GM15510 (cell line): ENCODE measurements around the gene DOK4.

Experiments used
- POLR2A ChIP-seq: IDR thresholded peaks from 3 replicates; pipeline ENCODE4 v1.6.1; 2011; ENCODE audit warnings: borderline replicate concordance; ENCODE audit not compliant: insufficient read length; ENCODE audit errors: extremely low read depth

Gene DOK4

DNA sequence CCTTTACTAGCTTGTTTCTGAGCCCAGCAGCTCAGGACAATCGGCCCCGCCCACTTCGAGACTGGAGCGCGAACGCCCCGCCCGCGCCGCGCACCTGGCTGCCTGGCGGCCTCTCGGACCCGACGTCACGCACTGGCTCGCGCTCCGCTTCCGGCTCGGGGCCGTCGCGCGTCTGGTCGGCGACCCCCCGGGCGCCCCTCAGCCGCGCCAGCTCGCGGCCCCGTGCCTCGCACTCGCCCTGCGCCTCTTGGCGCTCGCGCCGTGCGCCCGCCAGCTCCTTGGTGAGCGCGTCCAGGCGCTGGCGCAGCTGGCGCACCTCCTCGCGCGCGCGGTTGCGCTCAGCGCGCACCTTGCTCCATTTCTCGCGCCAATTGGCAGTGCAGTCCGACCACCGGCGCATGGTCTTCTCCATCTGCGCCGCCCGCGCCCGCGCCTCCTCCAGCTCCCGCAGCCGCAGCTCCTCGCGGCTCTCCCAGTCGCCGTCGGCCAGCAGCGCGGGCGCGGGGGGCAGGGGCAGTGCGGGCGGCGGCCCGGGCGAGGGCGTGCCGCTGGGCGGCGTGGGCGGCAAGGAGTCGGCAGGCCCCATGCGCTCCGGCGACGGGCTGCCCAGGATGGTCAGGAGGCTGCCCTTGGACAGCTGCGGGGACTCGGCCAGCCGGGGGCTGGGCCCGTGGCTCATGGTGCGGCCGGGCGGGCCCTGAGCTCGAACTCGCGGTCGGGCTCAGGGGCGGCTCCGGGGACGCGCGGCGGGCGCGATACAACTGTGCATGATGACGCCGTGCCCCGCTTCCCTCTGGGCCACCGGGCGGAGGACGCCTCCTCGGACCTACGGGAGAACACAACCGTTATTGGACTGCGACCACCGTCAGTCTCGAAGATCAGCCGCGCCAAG, 42.5 kb upstream of the DOK4 start:
- no peak for TF ChIP-seq POLR2A

DNA sequence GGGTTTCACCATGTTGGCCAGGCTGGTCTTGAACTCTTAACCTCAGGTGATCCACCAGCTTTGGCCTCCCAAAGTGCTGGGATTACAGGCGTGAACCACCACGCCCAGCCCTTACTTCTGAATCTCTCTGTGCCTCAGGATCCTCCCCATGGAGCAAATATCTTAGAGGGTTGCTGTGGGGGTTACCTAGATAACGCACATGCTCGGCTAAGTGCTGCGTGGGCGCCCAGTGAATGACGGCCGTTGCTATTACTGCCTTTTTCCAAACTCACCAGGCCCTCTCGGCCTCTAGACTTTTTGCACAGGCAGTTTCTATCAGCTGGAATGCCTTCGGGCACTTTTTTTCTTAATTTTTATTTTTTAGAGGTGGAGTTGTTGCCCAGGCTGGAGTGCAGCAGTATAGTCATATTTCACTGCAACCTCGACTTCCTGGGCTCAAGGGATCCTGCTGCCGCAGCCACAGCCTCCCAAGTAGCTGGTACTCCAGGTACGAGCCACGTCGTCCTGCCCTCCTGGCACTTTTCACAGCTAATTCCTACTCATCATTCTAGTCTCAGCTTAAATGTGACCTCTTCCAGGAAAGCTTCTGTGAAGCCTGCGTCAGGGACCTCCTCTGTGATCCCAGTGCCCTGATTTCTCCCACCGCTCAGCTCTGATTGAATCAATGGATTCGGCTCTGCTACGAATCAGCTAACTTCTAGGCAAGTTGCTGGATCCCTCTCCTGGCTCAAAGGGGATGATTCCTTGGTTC, 41.5 kb upstream of the DOK4 start:
- no peak for TF ChIP-seq POLR2A

DNA sequence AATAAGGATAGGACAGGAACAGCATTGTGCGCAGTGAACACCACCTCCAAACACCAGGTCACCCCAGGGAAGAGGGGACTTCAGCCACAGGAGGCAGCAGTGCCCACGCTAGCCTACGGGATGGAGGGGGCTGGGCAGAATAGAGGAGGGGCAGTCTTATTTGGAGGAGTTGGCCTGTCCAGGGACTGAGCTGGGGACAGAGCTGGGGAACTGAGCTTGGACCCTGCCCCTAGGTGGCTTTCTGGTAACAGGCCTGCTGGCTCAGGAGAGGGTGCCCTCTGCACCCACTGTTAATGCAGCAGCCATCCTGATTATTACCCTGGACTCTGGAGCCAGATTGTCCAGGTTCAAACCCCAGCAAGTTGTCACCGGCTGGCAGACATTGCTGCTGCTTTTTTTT, 40.7 kb upstream of the DOK4 start:
- no peak for TF ChIP-seq POLR2A

DNA sequence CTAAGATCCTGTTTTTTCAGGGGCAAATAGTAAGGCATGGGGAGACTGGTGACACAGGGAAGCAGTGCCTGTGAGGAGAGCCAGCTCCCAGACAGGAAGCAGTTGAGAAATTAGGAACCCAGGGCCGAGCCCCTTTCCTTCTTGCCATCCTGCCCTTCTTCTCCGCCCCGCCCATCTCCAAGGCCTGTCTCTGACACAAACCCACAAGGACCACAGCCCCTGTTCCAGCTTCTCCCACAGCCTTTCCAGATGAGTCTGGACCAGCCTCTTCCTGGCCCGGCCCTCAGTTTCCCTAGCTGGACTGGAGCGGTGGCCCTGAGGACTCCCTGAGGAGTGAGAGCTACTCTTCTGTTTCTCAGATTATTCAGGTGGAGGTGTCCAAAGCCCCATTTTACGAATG, 40.2 kb upstream of the DOK4 start:
- no peak for TF ChIP-seq POLR2A

DNA sequence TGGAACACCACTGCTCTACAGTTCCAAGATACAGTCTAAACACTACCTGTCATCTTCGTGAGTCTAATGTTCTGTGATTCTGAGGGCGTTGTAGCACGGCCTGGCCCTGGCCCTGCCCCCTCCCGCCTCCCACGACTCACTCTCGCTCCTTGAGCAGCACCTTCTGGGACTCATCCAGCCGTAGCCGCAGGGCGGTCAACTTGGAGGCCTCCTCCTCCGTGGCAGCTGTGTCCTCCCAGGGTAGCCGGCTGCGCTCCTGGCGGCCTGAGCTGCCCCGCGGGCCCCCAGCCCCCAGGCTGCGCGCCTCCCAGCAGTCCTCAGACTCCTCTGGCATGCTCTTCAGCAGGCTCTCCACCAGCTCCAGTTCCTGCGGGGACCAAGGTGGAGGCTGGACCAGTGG, 39.5 kb upstream of the DOK4 start:
- TF ChIP-seq POLR2A = no peak

DNA sequence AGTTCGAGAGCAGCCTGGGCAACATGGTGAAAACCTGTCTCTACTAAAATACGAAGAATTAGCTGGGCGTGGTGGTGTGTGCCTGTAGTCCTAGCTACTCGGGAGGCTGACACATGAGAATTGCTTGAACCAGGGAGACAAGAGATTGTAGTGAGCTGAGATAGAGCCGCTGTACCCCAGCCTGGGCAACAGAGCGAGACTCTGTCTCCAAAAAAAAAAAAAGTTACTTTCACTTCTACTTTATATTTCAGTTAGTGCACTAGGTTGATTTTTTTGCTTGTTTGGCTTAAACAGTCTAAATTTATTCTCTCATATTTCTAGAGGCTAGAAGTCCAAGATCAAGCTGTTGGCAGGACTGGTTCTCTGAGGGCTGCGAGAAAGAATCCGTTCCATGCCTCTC, 36.7 kb upstream of the DOK4 start:
- no peak for TF ChIP-seq POLR2A

DNA sequence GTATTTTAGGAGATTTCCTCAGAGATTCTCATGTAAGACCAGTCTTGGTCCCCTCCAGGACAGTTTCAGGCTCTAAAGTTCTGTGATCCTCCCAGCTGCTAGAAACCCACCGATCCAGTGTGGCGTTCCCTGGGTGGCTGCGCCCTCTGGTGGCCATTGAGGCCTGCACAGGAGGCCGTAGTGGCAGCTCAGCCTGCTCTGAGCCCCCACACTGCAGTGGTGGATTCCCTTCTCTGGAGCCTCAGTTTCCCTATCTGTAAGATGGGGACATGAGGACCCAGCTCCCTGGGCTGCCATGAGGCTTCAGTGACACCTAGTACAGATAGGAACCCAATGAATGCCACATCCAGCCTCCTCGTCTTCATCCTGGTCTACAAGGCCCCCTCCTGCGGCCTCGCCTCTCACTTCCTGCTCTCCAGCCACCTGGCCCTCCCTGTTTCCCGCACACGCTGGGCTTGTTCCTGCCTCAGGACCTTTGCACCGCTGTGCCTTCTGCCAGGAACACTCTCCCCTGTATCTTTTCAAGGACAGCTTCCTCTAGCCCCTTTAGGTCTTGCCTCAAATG, 33.6 kb upstream of the DOK4 start:
- TF ChIP-seq POLR2A = no peak

DNA sequence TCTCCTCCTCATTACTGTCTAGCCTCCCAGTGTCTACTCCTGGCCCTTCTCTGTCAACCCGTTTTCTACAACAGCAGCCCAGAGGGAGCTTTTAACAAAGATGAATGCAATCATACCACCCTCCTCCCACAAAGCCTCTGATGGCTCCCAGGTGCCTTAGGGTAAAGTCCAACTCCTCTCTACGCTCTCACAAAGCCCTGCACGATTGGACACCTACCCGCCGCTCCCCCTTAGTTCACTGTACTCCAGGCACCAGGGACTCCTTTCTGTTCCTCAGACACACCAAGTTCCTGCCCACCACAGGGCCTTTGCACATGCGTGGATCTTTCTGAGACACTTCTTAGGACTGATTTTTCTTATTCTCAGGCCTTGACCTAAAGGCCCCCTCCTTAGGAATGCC, 32.6 kb upstream of the DOK4 start:
- no peak for TF ChIP-seq POLR2A

DNA sequence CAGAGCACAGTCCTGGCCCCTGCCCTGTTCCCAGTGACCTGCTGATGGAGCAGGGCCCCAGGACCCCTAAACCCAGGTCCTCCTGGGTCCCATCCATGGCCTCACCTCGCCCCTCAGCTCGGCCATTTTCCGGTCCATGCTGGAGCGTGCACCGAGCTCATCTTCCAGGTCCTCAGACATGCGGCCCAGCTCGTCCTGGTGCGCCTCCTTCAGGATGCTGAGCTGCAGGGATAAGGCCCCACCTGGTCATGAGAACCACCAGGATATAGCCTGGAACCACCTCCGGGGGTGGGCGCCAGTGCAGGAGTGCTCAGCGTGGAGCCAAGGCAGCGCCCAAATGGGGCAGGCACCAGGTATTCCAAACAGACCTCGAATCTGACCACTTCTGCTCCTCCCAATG, 32.2 kb upstream of the DOK4 start:
- no peak for TF ChIP-seq POLR2A

DNA sequence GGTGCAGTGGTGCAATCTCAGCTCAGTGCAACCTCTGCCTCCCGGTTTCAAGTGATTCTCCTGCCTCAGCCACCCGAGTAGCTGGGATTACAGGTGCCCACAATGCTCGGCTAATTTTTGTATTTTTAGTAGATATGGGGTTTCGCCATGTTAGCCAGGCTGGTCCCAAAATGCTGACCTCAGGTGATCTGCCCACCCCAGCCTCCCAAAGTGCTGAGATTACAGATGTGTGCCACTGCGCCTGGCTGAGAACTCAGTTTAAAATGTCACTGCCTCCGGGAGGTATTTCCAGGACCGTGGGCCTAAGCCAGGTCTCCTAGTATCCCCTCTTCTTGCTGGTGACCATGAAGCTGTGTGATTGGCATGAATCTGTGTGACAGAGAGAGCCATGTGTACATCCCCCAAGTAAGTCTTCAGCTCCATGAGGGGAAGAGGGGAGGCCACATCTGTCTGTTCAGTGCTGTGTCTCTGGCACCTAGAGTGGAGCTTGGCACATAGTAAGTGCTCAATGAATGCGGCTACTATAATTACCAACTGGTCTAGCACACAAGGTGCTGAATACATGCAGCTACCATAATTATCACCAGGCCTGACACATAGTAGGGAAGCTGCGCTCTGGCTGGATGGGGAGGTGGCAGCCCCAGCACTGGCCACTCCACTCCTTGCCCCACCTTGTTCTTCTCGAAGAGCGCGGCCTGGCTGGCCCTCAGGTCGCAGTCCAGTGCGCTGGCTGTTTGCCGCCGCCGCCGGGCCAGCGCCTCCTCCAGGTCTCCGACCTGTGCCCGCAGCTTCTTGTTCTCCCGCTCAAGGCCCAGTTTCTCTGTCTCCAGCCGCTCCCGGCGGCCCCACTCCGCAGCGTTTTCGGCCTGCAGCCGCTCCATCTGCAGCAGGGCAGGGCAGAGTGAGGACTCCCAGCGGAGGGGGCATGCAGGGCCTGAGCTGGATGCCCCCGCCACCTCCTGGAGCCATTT, 31.4 kb upstream of the DOK4 start:
- no peak for TF ChIP-seq POLR2A

DNA sequence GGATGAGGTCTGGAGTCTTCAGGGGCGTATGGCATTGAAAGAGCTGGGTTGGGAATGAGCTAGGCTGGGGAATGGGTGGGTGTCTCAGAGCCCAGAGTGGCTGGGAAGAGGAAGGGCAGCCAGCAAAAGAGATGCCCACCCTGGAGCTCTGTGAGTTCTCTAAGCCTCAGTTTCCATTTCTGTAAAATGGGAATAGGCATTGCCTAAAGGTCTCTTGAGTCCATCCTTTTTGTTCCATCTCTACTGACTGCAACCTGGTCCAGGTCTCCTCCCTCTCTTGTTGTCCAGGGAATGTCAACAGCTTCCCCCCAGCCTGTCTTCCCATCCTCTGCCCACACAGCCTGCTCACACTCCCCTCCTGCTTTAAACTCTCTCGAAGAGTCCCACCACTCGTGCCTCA, 30.5 kb upstream of the DOK4 start:
- TF ChIP-seq POLR2A = no peak

DNA sequence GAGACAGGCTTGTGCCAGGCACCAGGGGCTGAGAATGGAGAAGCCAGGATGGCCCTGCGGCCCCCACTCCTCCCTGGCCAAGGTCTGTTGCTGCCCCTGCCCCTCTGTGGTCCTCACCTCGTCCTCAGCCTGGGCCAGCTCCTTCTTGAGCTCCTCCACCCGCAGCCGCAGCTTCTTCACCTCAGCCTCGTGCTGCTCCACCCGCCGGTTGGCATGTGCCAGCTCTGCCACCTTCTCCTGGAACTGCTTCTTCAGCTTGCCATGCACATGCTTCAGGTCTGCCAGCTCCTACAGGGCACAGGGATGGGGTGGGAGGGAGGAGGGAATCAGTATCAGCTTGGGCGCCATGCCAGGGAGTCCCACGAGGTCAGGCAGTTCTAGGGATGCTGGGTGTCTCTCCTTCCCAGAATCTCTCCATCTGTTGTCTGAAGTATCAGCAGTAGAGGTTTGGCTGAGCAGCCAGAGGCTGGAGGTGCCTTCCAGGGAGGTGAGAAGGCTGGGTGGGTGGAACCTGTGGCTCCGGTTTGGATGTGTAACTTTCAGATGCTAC, 30.0 kb upstream of the DOK4 start:
- TF ChIP-seq POLR2A = no peak

DNA sequence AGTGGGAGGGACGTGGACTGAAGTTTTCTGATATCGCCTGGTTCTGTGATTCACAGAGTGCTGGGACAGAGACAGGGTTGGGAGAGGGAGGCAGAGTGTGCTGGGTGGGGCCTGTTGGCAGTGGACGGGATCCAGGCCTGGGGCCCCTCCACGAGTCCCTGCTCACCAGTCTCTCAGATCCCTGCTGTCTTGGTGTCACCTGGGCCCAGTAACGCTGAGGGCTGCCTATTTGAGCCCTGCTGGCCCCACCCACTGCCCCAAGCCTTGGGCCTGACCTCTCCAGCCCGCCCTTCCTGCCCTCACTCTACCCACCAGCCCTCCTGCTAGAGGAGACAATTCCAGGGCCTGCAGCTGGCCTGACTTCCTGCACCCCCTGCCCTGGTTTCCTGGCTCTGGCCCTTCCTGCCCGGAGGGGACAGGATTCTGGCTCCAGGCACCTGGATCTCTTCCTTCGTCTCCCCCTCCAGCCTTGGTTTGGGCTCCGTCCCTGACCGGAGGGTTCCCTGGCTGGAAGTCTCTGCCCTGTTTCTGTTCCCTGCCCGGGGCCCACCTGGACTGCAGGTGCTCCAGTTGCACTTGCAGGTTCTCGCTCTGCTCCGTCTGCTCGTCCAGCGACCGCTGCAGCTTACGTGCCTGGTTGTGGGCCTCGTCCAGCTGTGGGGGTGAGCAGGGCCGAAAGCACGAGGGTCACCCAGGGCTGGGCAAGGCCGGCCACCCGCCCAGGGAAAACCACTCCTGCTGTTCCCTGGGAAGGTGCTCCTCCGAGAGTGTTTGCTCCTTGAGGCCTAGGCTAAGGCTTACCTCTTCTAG, 28.7 kb upstream of the DOK4 start:
- no peak for TF ChIP-seq POLR2A
